ENCODE data around the gene WNT3A.

WNT3A gene

DNA sequence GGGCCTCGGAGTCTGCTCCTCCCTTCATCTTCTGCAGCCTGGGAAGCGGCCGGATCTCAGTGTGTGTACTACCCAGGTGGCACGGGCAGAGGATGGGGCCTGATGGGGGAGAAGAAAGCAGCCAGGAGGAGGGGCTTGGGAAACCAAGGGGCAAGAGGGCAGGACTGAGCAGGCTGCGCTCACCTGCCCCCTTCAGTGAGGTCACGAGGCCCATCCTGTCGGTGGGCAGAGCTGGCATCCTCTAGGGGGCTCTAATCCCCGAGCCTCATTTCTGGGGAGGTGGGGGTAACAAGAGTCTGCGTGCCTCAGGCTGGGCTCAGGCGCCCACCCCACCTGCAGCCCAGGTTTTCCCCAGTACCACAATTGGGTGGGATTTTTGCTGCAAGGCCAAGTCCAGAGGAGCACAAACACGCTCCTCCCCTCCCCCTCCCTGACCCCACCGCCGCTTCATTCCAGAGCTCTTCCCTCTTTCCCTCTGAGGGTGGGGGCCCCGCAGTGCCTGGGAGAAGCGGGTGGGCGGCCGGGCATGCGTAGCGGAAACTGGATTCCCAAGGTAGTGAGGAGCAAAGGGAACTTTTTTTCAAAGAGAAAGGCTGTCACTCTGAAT, 1.8 kb upstream of the WNT3A start:
- H3K9me3 ChIP-seq (ENCODE audit: control extremely low read depth in 1 of 5, control insufficient read depth in 4 of 5, insufficient read depth in 2 of 5, low read depth in 1 of 5, low read length in 4 of 5): no peaks in the 10 kb centered on the region
- ChIA-PET POLR2A (no interaction called here), CTCF (interaction anchor here (0.9 to 2.7 kb wide), 13 partner anchors 8 to 118 kb away, joined by 3 to 9 read pairs (median 4); no protein-coding TSS in a partner anchor)
- no peaks in the 10 kb centered on the region for H3K36me3 ChIP-seq (ENCODE audit: control insufficient read depth in 4 of 4, insufficient read depth in 4 of 4, low read length in 3 of 4)
- H3K27me3 ChIP-seq (replicated peaks in 2 of 5; ENCODE audit: control insufficient read depth in 4 of 5, insufficient read depth in 5 of 5, low read length in 4 of 5): peaks cover 0 to 87% (median 44%) of the 10 kb centered on the region in 5 experiments
- no peak overlapping the region for H3K4me3 ChIP-seq (ENCODE audit: control insufficient read depth in 1 of 7, extremely low read depth in 1 of 7, insufficient read depth in 4 of 7, low read depth in 2 of 7, low read length in 6 of 7)
- H3K4me1 ChIP-seq (ENCODE audit: control extremely low read depth in 1 of 4, control insufficient read depth in 4 of 4, insufficient read depth in 4 of 4, low read length in 3 of 4): peaks cover 0 to 31% (median 13%) of the 10 kb centered on the region in 4 experiments
- H3K27ac ChIP-seq (ENCODE audit: insufficient read depth in 1 of 2, low read depth in 1 of 2, low read length in 2 of 2, poor library complexity in 1 of 2, severe bottlenecking in 2 of 2): no peak overlapping the region
- no peak for DNase-seq
- 10% methylated on average over 16 of the region's 19 CpGs for WGBS (ENCODE audit: insufficient coverage)

DNA sequence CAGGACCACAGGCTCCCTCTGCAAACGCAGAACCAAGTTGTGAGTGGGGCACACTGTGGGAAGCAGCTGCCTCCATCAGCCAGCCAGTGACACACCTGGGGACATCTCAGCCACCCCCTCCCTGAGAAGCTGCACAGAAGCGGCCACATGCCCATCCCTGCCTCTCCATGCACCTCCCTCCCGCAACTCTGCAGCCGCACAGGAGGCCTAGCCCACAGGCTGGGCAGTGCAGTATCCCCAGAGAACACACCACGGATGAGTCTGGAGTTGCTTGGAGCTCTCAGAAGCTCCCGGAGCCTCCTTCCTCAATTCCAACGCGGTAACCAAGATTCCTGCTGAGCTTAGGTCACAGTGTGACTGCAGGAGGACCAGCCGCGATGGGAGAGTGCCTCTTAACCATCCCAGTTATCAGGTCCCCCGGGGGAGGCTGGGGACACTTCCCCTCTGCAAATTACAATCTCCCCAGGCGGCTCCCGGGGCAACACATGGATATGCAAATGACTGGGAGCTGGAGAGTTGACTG, 1.2 kb upstream of the WNT3A start:
- 4% methylated on average over 9 of the region's 13 CpGs for WGBS (ENCODE audit: insufficient coverage)

DNA sequence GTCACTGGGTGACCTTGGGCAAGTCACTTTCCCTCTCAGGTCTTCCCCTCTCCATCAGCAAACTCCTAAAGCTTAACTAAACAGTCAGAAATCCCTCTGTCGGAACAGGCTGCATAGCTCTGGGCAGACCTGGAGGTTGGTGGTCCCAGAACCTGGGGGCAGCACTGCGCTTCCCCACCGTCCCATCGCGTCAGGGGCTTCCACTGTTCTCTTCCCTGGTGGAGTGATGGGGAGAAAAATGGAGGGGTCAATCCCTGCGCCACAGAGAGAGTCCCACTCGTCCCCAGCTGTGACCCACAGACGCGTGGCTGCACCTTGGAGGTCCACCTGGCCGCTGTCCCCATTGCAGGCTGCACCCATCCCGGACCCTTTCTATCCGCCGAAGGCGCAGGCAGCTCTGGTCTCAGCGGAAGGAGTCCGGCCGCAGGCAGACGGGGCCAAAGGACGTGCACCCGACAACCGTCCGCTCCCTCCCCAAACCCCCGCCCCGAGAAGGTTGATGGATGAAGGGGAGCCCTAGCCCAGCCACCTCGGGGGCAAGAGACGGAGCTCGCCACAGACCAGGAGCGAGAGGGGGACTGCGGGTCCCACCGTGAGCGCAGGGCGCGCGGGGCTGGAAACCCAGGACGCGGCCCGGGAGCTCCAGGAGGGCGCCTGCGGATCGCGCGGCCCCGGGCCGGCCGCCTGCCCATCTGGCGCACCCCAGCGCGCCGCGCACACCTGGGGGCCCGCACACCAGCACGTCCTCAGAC, 588 bp upstream of the WNT3A start:
- Histone ChIP-seq H3K4me1 (ENCODE audit: control extremely low read depth in 1 of 4, control insufficient read depth in 4 of 4, insufficient read depth in 4 of 4, low read length in 3 of 4) (peaks cover 0 to 31% (median 13%) of the 10 kb centered on the region in 4 experiments), H3K27me3 (replicated peaks in 2 of 5; ENCODE audit: control insufficient read depth in 4 of 5, insufficient read depth in 5 of 5, low read length in 4 of 5) (peaks cover 0 to 95% (median 46%) of the 10 kb centered on the region in 5 experiments), H3K4me3 (ENCODE audit: control insufficient read depth in 1 of 7, extremely low read depth in 1 of 7, insufficient read depth in 4 of 7, low read depth in 2 of 7, low read length in 6 of 7) (peak overlapping the region in 4 of 7 experiments; percentile 8 to 40 (median 27)), H3K27ac (ENCODE audit: insufficient read depth in 1 of 2, low read depth in 1 of 2, low read length in 2 of 2, poor library complexity in 1 of 2, severe bottlenecking in 2 of 2) (no peak overlapping the region), H3K9me3 (ENCODE audit: control extremely low read depth in 1 of 5, control insufficient read depth in 4 of 5, insufficient read depth in 2 of 5, low read depth in 1 of 5, low read length in 4 of 5) (no peaks in the 10 kb centered on the region), H3K36me3 (ENCODE audit: control insufficient read depth in 4 of 4, insufficient read depth in 4 of 4, low read length in 3 of 4) (no peaks in the 10 kb centered on the region)
- POLR2A ChIA-PET: no interaction called here
- CTCF ChIA-PET: interaction anchor here (1.0 to 2.2 kb wide), 9 partner anchors 8 to 158 kb away, joined by 3 to 9 read pairs (median 4); no protein-coding TSS in a partner anchor
- WGBS (ENCODE audit: insufficient coverage): 7% methylated on average over 42 of the region's 52 CpGs
- no peak for DNase-seq

More for the DNA sequence above, 1.2 kb upstream of the WNT3A start:
- Histone ChIP-seq H3K36me3 (ENCODE audit: control insufficient read depth in 4 of 4, insufficient read depth in 4 of 4, low read length in 3 of 4) (no peaks in the 10 kb centered on the region), H3K27me3 (replicated peaks in 2 of 5; ENCODE audit: control insufficient read depth in 4 of 5, insufficient read depth in 5 of 5, low read length in 4 of 5) (peaks cover 0 to 93% (median 46%) of the 10 kb centered on the region in 5 experiments), H3K27ac (ENCODE audit: insufficient read depth in 1 of 2, low read depth in 1 of 2, low read length in 2 of 2, poor library complexity in 1 of 2, severe bottlenecking in 2 of 2) (no peak overlapping the region), H3K4me1 (ENCODE audit: control extremely low read depth in 1 of 4, control insufficient read depth in 4 of 4, insufficient read depth in 4 of 4, low read length in 3 of 4) (peaks cover 0 to 31% (median 13%) of the 10 kb centered on the region in 4 experiments), H3K4me3 (ENCODE audit: control insufficient read depth in 1 of 7, extremely low read depth in 1 of 7, insufficient read depth in 4 of 7, low read depth in 2 of 7, low read length in 6 of 7) (no peak overlapping the region), H3K9me3 (ENCODE audit: control extremely low read depth in 1 of 5, control insufficient read depth in 4 of 5, insufficient read depth in 2 of 5, low read depth in 1 of 5, low read length in 4 of 5) (no peaks in the 10 kb centered on the region)
- ChIA-PET POLR2A (no interaction called here), CTCF (interaction anchor here (1.0 to 2.2 kb wide), 9 partner anchors 9 to 159 kb away, joined by 3 to 9 read pairs (median 4); no protein-coding TSS in a partner anchor)
- DNase-seq: no peak

DNA sequence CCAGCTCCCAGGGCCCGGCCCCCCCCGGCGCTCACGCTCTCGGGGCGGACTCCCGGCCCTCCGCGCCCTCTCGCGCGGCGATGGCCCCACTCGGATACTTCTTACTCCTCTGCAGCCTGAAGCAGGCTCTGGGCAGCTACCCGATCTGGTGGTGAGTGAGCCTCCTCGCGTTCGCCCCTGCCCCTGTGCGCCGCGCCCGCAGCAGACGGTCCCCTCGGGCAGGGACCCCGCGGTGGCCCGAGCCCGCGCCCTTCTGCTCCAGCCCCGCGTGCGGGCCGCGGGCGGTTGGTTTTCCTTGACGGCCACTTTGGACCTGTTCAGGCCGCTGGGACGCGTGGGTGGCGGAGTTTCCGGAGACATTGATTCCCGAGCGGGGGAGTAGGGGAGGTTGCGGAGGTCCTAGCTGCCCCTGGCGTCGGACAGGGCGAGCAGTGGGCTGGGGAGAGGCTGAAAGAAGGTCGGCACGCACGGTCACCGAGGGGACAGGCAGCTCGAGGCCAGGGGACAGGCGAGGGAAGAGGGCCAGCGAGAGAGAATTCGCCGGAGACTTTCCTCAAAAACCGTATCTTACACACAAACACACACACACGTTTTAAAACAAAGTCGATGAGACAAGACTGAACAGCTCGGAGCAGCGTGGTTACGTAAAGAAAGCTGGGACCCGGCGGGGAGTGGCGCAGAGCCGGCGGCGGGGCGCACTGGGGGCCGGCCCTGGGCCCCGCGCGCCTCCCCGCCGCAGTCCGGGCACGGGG, 427 bp downstream of the WNT3A start:
- POLR2A ChIA-PET: no interaction called here
- WGBS (ENCODE audit: insufficient coverage): under 1% methylated on average over 39 of the region's 77 CpGs
- CTCF ChIA-PET: interaction anchor here (1.3 to 1.9 kb wide), 3 partner anchors 9 to 67 kb away, joined by 3 to 7 read pairs (median 5); no protein-coding TSS in a partner anchor
- Histone ChIP-seq H3K4me1 (ENCODE audit: control extremely low read depth in 1 of 4, control insufficient read depth in 4 of 4, insufficient read depth in 4 of 4, low read length in 3 of 4) (peaks cover 0 to 31% (median 13%) of the 10 kb centered on the region in 4 experiments), H3K27me3 (replicated peaks in 2 of 5; ENCODE audit: control insufficient read depth in 4 of 5, insufficient read depth in 5 of 5, low read length in 4 of 5) (peaks cover 0 to 96% (median 46%) of the 10 kb centered on the region in 5 experiments), H3K36me3 (ENCODE audit: control insufficient read depth in 4 of 4, insufficient read depth in 4 of 4, low read length in 3 of 4) (no peaks in the 10 kb centered on the region), H3K27ac (ENCODE audit: insufficient read depth in 1 of 2, low read depth in 1 of 2, low read length in 2 of 2, poor library complexity in 1 of 2, severe bottlenecking in 2 of 2) (no peak overlapping the region), H3K4me3 (ENCODE audit: control insufficient read depth in 1 of 7, extremely low read depth in 1 of 7, insufficient read depth in 4 of 7, low read depth in 2 of 7, low read length in 6 of 7) (peak overlapping the region in 3 of 7 experiments; percentile 32 to 52 (median 42)), H3K9me3 (ENCODE audit: control extremely low read depth in 1 of 5, control insufficient read depth in 4 of 5, insufficient read depth in 2 of 5, low read depth in 1 of 5, low read length in 4 of 5) (no peaks in the 10 kb centered on the region)
- DNase-seq: peak in 2 of 3 donors; percentile 26 to 38

DNA sequence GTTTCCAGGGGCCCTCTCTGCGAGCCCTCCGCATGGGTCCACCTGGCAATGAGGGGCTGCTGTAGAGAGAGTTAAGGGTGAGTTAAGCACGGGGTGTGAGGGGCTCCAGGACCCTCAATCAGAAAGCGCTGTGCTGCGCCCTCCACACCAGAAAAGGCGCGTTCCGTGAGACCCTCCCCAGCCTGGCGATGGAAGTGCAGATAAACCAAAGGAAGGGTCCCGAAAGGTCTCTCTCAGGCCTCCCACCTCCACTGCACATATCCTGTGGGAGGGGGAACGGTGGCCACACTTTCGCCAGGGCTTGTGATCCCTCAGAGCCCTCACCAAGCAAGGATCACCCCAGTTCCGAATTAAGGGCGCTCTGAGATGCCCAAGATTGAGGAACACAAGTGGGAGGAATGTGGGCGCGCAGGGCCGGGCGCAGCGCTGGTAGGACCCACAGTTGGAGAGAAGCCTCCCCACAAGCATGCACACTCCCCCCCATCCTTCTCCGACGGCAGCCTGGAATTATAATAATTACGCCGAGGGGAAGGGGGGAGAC, 1.1 kb downstream of the WNT3A start:
- CTCF ChIA-PET: interaction anchor here (0.9 kb wide), 1 partner anchor 48 kb away, joined by 3 read pairs; no protein-coding TSS in a partner anchor
- Histone ChIP-seq H3K4me3 (ENCODE audit: control insufficient read depth in 1 of 7, extremely low read depth in 1 of 7, insufficient read depth in 4 of 7, low read depth in 2 of 7, low read length in 6 of 7) (peak overlapping the region in 1 of 7 experiments; percentile 42), H3K27me3 (replicated peaks in 2 of 5; ENCODE audit: control insufficient read depth in 4 of 5, insufficient read depth in 5 of 5, low read length in 4 of 5) (peaks cover 0 to 89% (median 46%) of the 10 kb centered on the region in 5 experiments), H3K9me3 (ENCODE audit: control extremely low read depth in 1 of 5, control insufficient read depth in 4 of 5, insufficient read depth in 2 of 5, low read depth in 1 of 5, low read length in 4 of 5) (no peaks in the 10 kb centered on the region), H3K4me1 (ENCODE audit: control extremely low read depth in 1 of 4, control insufficient read depth in 4 of 4, insufficient read depth in 4 of 4, low read length in 3 of 4) (peaks cover 0 to 31% (median 13%) of the 10 kb centered on the region in 4 experiments), H3K36me3 (ENCODE audit: control insufficient read depth in 4 of 4, insufficient read depth in 4 of 4, low read length in 3 of 4) (no peaks in the 10 kb centered on the region), H3K27ac (ENCODE audit: insufficient read depth in 1 of 2, low read depth in 1 of 2, low read length in 2 of 2, poor library complexity in 1 of 2, severe bottlenecking in 2 of 2) (no peak overlapping the region)
- 11% methylated on average over 12 of the region's 23 CpGs for WGBS (ENCODE audit: insufficient coverage)
- DNase-seq: peak in 2 of 3 donors; percentile 42 to 44
- POLR2A ChIA-PET: no interaction called here

DNA sequence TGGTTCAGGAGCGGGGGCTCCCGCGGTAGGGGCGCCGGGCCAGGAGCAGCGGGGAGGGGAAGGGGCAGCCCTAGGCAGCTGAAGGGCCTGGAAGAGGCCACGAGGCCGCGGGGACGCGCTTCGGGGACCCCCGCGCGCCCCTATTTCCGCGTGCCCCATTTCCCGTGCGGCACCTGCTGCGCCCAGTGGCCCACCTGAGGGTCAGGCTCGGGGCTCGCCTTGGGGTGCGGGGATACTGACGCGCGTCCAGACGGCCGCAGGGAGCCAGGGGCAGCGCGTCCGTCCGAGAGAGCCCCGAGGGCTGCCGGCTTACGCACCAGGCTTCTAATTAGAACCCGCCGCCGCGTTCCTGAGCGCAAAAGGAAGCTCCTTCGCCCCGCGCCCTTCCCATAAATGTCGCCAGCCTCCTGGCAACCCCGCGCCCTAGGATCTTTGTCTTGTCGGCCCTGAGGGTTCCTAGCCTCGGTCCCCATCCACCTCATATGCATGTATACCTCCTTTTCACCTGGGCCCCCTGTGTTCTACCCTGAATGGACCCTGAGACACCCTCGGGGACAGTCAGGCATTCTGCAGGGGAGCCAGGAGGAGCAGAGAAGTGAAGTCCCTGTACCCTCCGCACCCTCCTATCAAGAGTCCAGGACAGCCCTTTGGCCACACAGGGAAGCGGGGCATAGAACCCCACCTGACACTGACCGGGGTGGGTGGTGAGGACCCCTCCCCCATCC, 1.8 kb downstream of the WNT3A start:
- no peaks in the 10 kb centered on the region for H3K36me3 ChIP-seq (ENCODE audit: control insufficient read depth in 4 of 4, insufficient read depth in 4 of 4, low read length in 3 of 4)
- no peak overlapping the region for H3K27ac ChIP-seq (ENCODE audit: insufficient read depth in 1 of 2, low read depth in 1 of 2, low read length in 2 of 2, poor library complexity in 1 of 2, severe bottlenecking in 2 of 2)
- ChIA-PET CTCF (interaction anchor here (0.9 kb wide), 1 partner anchor 49 kb away, joined by 3 read pairs; no protein-coding TSS in a partner anchor), POLR2A (no interaction called here)
- peaks cover 0 to 89% (median 44%) of the 10 kb centered on the region in 5 experiments for H3K27me3 ChIP-seq (replicated peaks in 2 of 5; ENCODE audit: control insufficient read depth in 4 of 5, insufficient read depth in 5 of 5, low read length in 4 of 5)
- 2% methylated on average over 48 of the region's 52 CpGs for WGBS (ENCODE audit: insufficient coverage)
- no peaks in the 10 kb centered on the region for H3K9me3 ChIP-seq (ENCODE audit: control extremely low read depth in 1 of 5, control insufficient read depth in 4 of 5, insufficient read depth in 2 of 5, low read depth in 1 of 5, low read length in 4 of 5)
- peaks cover 0 to 31% (median 13%) of the 10 kb centered on the region in 4 experiments for H3K4me1 ChIP-seq (ENCODE audit: control extremely low read depth in 1 of 4, control insufficient read depth in 4 of 4, insufficient read depth in 4 of 4, low read length in 3 of 4)
- no peak for DNase-seq
- no peak overlapping the region for H3K4me3 ChIP-seq (ENCODE audit: control insufficient read depth in 1 of 7, extremely low read depth in 1 of 7, insufficient read depth in 4 of 7, low read depth in 2 of 7, low read length in 6 of 7)

All from common myeloid progenitor, CD34-positive (primary cell).